H1 (cell line): ENCODE data around the gene CAP2.

Experiments
- EP300 ChIP-seq, 2 experiments: IDR thresholded peaks; 1 replicate in 1 of 2; 2 replicates in 1 of 2; pipeline ENCODE4 v1.6.1; 2011 to 2012; ENCODE audit warnings: low read depth in 2 of 2, low read length in 2 of 2, mild to moderate bottlenecking in 2 of 2, borderline replicate concordance in 1 of 2, inconsistent platforms in 1 of 2, moderate library complexity in 1 of 2
- GTF2F1 ChIP-seq: IDR thresholded peaks from 2 replicates; pipeline ENCODE4 v1.6.1; 2012; ENCODE audit warnings: low read depth, low read length, improper control_type of control experiment, borderline replicate concordance
- MAFK ChIP-seq: IDR thresholded peaks from 2 replicates; pipeline ENCODE4 v1.6.1; 2012; ENCODE audit warnings: low read depth, mild to moderate bottlenecking, improper control_type of control experiment, low read length
- MAX ChIP-seq: IDR thresholded peaks from 2 replicates; pipeline ENCODE4 v1.6.1; 2012; ENCODE audit warnings: inconsistent platforms
- POLR2AphosphoS5 ChIP-seq: IDR thresholded peaks from 2 replicates; pipeline ENCODE4 v1.6.1; 2011; ENCODE audit warnings: low read depth, low read length
- RAD21 ChIP-seq, 2 experiments: IDR thresholded peaks in 1 of 2; conservative IDR thresholded peaks in 1 of 2; 2 replicates each; pipeline ENCODE4 v1.6.1; 2011; ENCODE audit warnings: low read depth in 2 of 2, low read length in 2 of 2, improper control_type of control experiment in 1 of 2, inconsistent platforms in 1 of 2, mild to moderate bottlenecking in 1 of 2, moderate library complexity in 1 of 2
- SP4 ChIP-seq: IDR thresholded peaks from 2 replicates; pipeline ENCODE4 v1.6.1; 2012; ENCODE audit warnings: low read length, inconsistent platforms
- TAF7 ChIP-seq: optimal IDR thresholded peaks from 2 replicates; pipeline ENCODE3; 2011; ENCODE audit warnings: low read depth, mild to moderate bottlenecking, inconsistent platforms, low read length, moderate library complexity, borderline replicate concordance

GRCh38 chr6:17457956-17458355 is 64.6 kb downstream of the CAP2 start:
- TF ChIP-seq POLR2AphosphoS5: no peak
- no peak for TF ChIP-seq GTF2F1
- no peak for TF ChIP-seq TAF7
- TF ChIP-seq RAD21 (IDR thresholded peaks at IDR 0.05 in 1 of 2, conservative IDR thresholded peaks at IDR 0.05 in 1 of 2; ENCODE audit: low read depth in 2 of 2, low read length in 2 of 2): no peak
- no peak for TF ChIP-seq EP300 (IDR thresholded peaks at IDR 0.05; ENCODE audit: borderline replicate concordance in 1 of 2, low read depth in 2 of 2, low read length in 2 of 2)
- no peak for TF ChIP-seq MAX
- no peak for TF ChIP-seq MAFK
- TF ChIP-seq SP4: no peak
